Ectodermal cell (in vitro differentiated cells): ENCODE measurements around the gene PRKCA.
"Not testable (repeated sequence)": the region's sequence is repeated elsewhere in the genome, so short reads cannot be mapped to it uniquely, and the experiment has no call there.

Source experiments
- H3K27ac ChIP-seq: 2 replicates; pipeline ENCODE4 v1.7.0; 2013; ENCODE audit warnings: mild to moderate bottlenecking, low read depth, low read length; ENCODE audit not compliant: insufficient read depth, poor library complexity, severe bottlenecking
- H3K27me3 ChIP-seq: 2 replicates; pipeline ENCODE4 v1.7.0; 2013; ENCODE audit warnings: mild to moderate bottlenecking, low read length; ENCODE audit not compliant: insufficient read depth, control insufficient read depth, poor library complexity, severe bottlenecking
- H3K36me3 ChIP-seq: one replicate; pipeline ENCODE4 v1.7.0; 2013; ENCODE audit warnings: low read length; ENCODE audit not compliant: control insufficient read depth, insufficient read depth
- H3K4me1 ChIP-seq: one replicate; pipeline ENCODE4 v1.7.0; 2013; ENCODE audit warnings: low read length; ENCODE audit not compliant: control insufficient read depth, insufficient read depth
- H3K4me3 ChIP-seq: 2 replicates; pipeline ENCODE4 v1.7.0; 2013; ENCODE audit warnings: low read depth, low read length, control low read depth; ENCODE audit not compliant: insufficient read depth
- H3K9me3 ChIP-seq: 2 replicates; pipeline ENCODE4 v1.7.0; 2013; ENCODE audit warnings: mild to moderate bottlenecking, low read length, moderate library complexity; ENCODE audit not compliant: control insufficient read depth
- WGBS, 2 experiments: methylation state at CpG; one replicate each; pipeline ENCODE4 v1.1.7; 2013; ENCODE audit warnings: missing lambda C conversion rate in 2 of 2; 5-methylcytosine and 5-hydroxymethylcytosine counted together

The PRKCA gene

DNA sequence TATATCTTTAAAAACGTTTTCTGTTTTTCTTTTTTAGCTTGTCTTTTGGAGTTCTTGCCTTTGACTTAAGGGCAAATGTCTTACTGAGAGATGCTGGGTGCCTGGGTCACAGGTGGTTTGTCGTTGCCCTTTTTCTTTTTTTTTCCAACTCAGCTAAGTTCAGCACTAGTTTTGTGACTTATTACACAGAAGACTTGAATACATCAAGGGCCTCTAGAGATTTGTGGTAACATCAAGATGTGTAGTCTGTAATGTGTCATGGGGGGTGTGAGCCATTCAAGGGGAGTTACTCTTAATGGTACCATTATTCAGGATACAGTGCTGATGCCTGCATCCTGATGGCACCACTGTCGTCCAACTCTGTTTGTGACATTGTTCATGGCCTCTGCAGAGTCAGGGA lies 95.1 kb downstream of the PRKCA start:
- Histone ChIP-seq H3K36me3 (no peaks in the 10 kb centered on the region), H3K27ac (no peak overlapping the region), H3K4me1 (no peaks in the 10 kb centered on the region), H3K27me3 (no peaks in the 10 kb centered on the region), H3K4me3 (no peak overlapping the region), H3K9me3 (no peaks in the 10 kb centered on the region)
- WGBS, 2 experiments = 80 to 88% methylated on average over 3 of the region's 3 CpGs

GRCh38 chr17:66398059-66398458 lies 95.6 kb downstream of the PRKCA start:
- Histone ChIP-seq H3K4me1 (no peaks in the 10 kb centered on the region), H3K27ac (no peak overlapping the region), H3K36me3 (no peaks in the 10 kb centered on the region), H3K27me3 (no peaks in the 10 kb centered on the region), H3K9me3 (no peaks in the 10 kb centered on the region), H3K4me3 (no peak overlapping the region)
- 64 to 70% methylated on average over 3 to 4 of the region's 4 CpGs for WGBS, 2 experiments

- 88 to 96% methylated on average over 5 to 8 of the region's 8 CpGs for WGBS, 2 experiments
- Histone ChIP-seq H3K27me3 (no peaks in the 10 kb centered on the region), H3K36me3 (no peaks in the 10 kb centered on the region), H3K4me1 (no peaks in the 10 kb centered on the region), H3K4me3 (no peak overlapping the region), H3K9me3 (no peaks in the 10 kb centered on the region), H3K27ac (no peak overlapping the region)
These were observed 96.2 kb downstream of the PRKCA start for GRCh38 chr17:66398617-66399016.

DNA sequence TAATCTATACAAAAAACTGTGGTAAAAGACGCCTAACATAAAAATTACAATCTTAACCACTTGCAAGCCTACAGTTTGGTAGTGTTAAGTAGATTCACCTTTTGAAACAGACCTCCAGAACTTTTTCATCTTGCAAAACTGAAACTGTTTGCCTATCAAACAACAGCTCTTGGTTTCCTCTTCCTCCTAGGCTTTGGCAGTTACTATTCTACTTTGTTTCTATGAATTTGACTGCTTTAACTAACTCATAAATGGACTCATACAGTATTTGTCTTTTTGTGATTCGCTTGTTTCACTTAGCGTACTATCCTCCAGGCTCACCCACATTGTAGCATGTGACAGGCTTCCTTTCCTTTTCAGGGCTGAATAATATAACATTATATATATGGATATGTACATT lies 97.0 kb downstream of the PRKCA start:
- Histone ChIP-seq H3K9me3 (no peaks in the 10 kb centered on the region), H3K36me3 (no peaks in the 10 kb centered on the region), H3K27ac (no peak overlapping the region), H3K27me3 (no peaks in the 10 kb centered on the region), H3K4me3 (no peak overlapping the region), H3K4me1 (peaks cover 5% of the 10 kb centered on the region)
- 84 to 98% methylated on average over 3 of the region's 3 CpGs for WGBS, 2 experiments

GRCh38 chr17:66400041-66400688 lies 97.8 kb downstream of the PRKCA start:
- H3K36me3 ChIP-seq, H3K27me3 ChIP-seq, H3K27ac ChIP-seq, H3K4me3 ChIP-seq, H3K4me1 ChIP-seq, H3K9me3 ChIP-seq: not testable (repeated sequence)
- 94 to 96% methylated on average over 11 of the region's 11 CpGs for WGBS, 2 experiments

DNA sequence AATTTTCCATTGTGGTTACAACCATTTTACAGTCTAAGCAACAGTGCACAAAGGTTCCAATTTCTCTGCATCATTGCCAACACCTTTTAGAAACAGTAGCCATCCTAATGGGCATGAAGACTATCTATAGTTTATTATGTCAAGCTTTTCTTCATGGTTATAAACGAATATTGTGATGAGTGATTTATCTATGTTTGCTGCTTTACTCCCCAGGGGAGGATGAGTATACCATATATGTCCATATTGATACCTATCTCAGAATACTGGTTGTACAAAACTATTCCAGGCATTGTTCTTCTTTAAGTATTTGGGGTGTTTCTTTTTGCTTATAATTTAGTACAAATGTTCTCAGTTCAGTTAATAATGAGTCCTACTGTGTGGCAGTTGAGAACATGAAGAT lies 98.3 kb downstream of the PRKCA start:
- no peaks in the 10 kb centered on the region for H3K27me3 ChIP-seq
- H3K27ac ChIP-seq = no peak overlapping the region
- H3K4me3 ChIP-seq = no peak overlapping the region
- no peaks in the 10 kb centered on the region for H3K9me3 ChIP-seq
- no CpG with 5 or more reads among the region's 1 CpG for WGBS, 2 experiments
- H3K36me3 ChIP-seq = no peaks in the 10 kb centered on the region
- H3K4me1 ChIP-seq = peaks cover 5% of the 10 kb centered on the region

DNA sequence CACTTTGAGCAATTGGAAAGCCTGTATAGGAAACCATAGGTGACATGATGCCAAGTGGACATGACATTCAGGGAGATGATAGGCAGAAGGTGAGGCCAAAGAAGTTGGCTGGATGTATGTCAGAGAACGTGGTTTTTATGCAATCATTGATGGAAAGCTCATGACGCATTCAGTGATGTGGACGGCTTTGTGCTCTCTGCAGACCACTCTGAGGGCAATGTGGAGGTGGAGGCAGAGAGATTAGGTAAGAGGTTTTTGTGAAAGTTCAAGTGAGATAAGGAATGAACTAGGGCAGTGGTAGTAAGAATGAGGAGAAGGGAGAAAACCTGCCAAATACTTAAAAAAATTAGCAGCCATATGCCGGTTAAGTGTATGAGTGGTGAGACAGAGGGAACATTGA lies 99.0 kb downstream of the PRKCA start:
- H3K4me3 ChIP-seq = no peak overlapping the region
- H3K27ac ChIP-seq = no peak overlapping the region
- no peaks in the 10 kb centered on the region for H3K27me3 ChIP-seq
- H3K36me3 ChIP-seq = no peaks in the 10 kb centered on the region
- no peaks in the 10 kb centered on the region for H3K9me3 ChIP-seq
- 96% methylated on average over 4 of the region's 4 CpGs for whole genome bisulfite sequencing, 2 experiments
- peaks cover 5% of the 10 kb centered on the region for H3K4me1 ChIP-seq

- H3K27me3 ChIP-seq = no peaks in the 10 kb centered on the region
- no peak overlapping the region for H3K4me3 ChIP-seq
- H3K9me3 ChIP-seq = no peaks in the 10 kb centered on the region
- H3K27ac ChIP-seq = no peak overlapping the region
- 65 to 69% methylated on average over 8 of the region's 8 CpGs for WGBS, 2 experiments
- peaks cover 5% of the 10 kb centered on the region for H3K4me1 ChIP-seq
- H3K36me3 ChIP-seq = no peaks in the 10 kb centered on the region
These were observed 101.6 kb downstream of the PRKCA start for GRCh38 chr17:66403846-66404556.

DNA sequence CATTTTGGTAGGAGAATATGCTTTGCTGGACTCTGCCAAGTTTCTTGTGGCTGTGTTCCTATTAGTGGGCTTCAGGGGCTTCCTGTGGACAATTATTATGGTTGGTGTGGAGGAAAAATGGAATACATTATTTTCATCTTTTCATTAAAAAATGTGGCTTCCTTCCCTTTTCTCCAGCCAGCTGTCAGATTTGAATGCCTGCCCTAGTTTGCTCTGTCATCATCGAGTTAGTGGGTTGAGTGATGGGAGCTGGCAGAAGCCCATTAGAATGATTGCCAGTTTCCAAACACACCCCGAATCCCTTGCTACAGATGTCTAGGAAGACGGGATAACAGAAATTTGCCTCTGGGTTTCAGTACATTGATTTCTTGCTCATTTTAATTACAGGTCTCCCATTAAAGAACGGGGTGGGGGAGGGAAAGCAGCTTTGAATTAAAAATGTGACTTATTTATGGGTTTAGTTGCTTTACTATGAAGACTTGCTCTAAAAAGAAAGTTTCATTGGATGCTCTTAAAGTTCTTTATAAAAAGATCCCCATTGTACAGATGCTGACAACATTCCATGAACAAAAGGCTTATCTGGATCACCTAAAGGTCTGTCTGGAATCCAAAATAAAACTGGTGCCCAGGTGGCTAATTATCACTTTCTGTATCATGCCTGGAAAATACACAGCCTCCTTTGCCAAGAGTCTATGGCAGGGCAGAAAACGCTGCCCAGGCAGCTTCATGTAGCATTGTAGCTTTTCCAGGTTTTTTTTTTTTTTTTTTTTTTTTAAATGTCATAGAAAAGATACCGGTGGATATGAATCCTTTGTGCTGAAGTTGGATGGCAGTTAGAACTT lies 103.6 kb downstream of the PRKCA start:
- WGBS, 2 experiments = 94 to 95% methylated on average over 6 of the region's 6 CpGs
- H3K36me3 ChIP-seq = no peaks in the 10 kb centered on the region
- H3K27ac ChIP-seq = no peak overlapping the region
- H3K4me3 ChIP-seq = no peak overlapping the region
- H3K4me1 ChIP-seq = peaks cover 5% of the 10 kb centered on the region
- no peaks in the 10 kb centered on the region for H3K9me3 ChIP-seq
- no peaks in the 10 kb centered on the region for H3K27me3 ChIP-seq
